Testis (tissue), 5 donors: ENCODE measurements around the gene NOMO2. TPM values are rescaled to one million over a fixed set of nuclear protein-coding genes. Genes with fewer than 3 reads are reported as not detected.
"Not testable (repeated sequence)": the region's sequence is repeated elsewhere in the genome, so short reads cannot be mapped to it uniquely, and the experiment has no call there.

ENCODE experiments used
- DNase-seq: peaks from one replicate; pipeline ENCODE4 v3.0.0-alpha.2; 2019
- H3K27ac ChIP-seq, 2 donors: fragments of 200-600 bp; sonication (generic); one replicate each; pipeline ENCODE4 v1.5.1; 2019
- H3K27me3 ChIP-seq: fragments of 200-600 bp; sonication (generic); one replicate; pipeline ENCODE4 v1.5.1; 2019
- H3K36me3 ChIP-seq: fragments of 200-600 bp; sonication (generic); one replicate; pipeline ENCODE4 v1.5.1; 2017; ENCODE audit warnings: low read depth; ENCODE audit errors: missing control alignments
- H3K4me1 ChIP-seq: fragments of 200-600 bp; sonication (generic); one replicate; pipeline ENCODE4 v1.5.1; 2019
- H3K4me3 ChIP-seq, 2 donors: fragments of 200-600 bp; sonication (generic); one replicate each; pipeline ENCODE4 v1.5.1; 2017 to 2019
- H3K9me3 ChIP-seq: fragments of 200-600 bp; sonication (generic); one replicate; pipeline ENCODE4 v1.5.1; 2017
- WGBS, 2 donors: methylation state at CpG; one replicate each; pipeline ENCODE4 v1.1.5; 2018; 5-methylcytosine and 5-hydroxymethylcytosine counted together
- intact Hi-C: fragments of 100-400 bp; cut with DNase I; formaldehyde crosslinking; loops from one replicate; pipeline ENCODE4 v1.15.1; 2023; ENCODE audit warnings: low total_unique reads
- long read RNA-seq, 2 donors: transcript quantifications; one replicate each; lab custom pipeline, GENCODE V29; 2026
- polyA plus RNA-seq: library from polyadenylated mRNA; stranded (reverse); fragments of 350-450 nt; fragmentation: Illumina TruSeq; extraction: RNeasy Lipid Tissue Mini Kit (QIAGEN cat#74804); gene quantifications from one replicate; pipeline ENCODE4 v1.2.3, GENCODE V29; 2014; ENCODE audit warnings: low read depth, low replicate concordance; ENCODE audit not compliant: insufficient read depth
- total RNA-seq, 2 donors: library from RNA; depleted of rRNA; stranded (reverse); fragments of >200 nt; gene quantifications; one replicate each; pipeline ENCODE4 v1.2.3, GENCODE V29; 2016
- TF ChIP-seq, protein P1 (sequence below), 3 experiments: fragments of 450-650 bp in 2 of 3; fragments of 200-600 bp in 1 of 3; sonication (generic) in 1 of 3; IDR thresholded peaks; one replicate each; pipeline ENCODE4 v1.5.1; 2016 to 2019; ENCODE audit warnings: antibody characterized with exemption in 3 of 3, mild to moderate bottlenecking in 2 of 3, moderate library complexity in 1 of 3

The NOMO2 gene, protein sequence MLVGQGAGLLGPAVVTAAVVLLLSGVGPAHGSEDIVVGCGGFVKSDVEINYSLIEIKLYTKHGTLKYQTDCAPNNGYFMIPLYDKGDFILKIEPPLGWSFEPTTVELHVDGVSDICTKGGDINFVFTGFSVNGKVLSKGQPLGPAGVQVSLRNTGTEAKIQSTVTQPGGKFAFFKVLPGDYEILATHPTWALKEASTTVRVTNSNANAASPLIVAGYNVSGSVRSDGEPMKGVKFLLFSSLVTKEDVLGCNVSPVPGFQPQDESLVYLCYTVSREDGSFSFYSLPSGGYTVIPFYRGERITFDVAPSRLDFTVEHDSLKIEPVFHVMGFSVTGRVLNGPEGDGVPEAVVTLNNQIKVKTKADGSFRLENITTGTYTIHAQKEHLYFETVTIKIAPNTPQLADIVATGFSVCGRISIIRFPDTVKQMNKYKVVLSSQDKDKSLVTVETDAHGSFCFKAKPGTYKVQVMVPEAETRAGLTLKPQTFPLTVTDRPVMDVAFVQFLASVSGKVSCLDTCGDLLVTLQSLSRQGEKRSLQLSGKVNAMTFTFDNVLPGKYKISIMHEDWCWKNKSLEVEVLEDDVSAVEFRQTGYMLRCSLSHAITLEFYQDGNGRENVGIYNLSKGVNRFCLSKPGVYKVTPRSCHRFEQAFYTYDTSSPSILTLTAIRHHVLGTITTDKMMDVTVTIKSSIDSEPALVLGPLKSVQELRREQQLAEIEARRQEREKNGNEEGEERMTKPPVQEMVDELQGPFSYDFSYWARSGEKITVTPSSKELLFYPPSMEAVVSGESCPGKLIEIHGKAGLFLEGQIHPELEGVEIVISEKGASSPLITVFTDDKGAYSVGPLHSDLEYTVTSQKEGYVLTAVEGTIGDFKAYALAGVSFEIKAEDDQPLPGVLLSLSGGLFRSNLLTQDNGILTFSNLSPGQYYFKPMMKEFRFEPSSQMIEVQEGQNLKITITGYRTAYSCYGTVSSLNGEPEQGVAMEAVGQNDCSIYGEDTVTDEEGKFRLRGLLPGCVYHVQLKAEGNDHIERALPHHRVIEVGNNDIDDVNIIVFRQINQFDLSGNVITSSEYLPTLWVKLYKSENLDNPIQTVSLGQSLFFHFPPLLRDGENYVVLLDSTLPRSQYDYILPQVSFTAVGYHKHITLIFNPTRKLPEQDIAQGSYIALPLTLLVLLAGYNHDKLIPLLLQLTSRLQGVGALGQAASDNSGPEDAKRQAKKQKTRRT
- total RNA-seq (100 to 1,000 TPM in 1 of 2 donors, 10 to 100 TPM in 1; 57.0 to 108 TPM), polyA plus RNA-seq (81.6 TPM)
- long read RNA-seq, donor 1, full-length matches to known transcripts, result 4 of 10 reads
- long read RNA-seq, donor 1, partial matches to known transcripts, result 6 of 10 reads
- long read RNA-seq, donor 1, other reads (novel, unspliced or antisense), result 0 of 10 reads
- long read RNA-seq, donor 2, full-length matches to known transcripts, result 7 of 7 reads
- long read RNA-seq, donor 2, partial matches to known transcripts, result 0 of 7 reads
- long read RNA-seq, donor 2, other reads (novel, unspliced or antisense), result 0 of 7 reads

DNA sequence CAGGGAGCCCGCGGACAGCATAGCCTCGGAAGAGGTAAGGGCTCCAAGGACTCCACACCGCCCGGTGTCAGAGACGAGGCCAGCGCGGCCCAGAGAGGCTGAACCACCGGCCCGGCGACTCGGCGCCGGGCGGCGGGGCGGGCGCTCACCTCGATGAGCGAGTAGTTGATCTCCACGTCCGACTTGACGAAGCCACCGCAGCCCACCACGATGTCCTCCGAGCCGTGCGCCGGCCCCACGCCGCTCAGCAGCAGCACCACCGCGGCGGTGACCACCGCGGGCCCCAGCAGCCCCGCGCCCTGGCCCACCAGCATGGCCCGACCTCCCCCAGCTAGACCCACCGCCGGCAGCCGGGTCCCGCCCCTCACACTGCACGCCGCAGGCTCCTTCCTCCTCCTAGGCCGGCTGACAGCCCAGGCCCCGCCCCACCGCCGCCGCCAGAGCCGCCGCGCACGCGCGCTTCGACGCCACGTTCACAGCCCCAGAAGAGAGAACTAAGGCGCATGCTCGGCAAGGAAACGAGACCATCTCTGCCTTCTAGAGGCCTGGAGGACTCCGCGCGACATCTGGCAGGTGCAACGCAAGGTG is at the start of gene NOMO2:
TSS of gene NOMO2 (minus strand) at position 371 of the 588 bp plus-strand sequence. CDS start at position 314, 57 bp downstream.
- H3K27ac ChIP-seq, H3K9me3 ChIP-seq, H3K27me3 ChIP-seq, H3K36me3 ChIP-seq, intact Hi-C loops, H3K4me1 ChIP-seq: not testable (repeated sequence)
- TF ChIP-seq, protein P1, sequence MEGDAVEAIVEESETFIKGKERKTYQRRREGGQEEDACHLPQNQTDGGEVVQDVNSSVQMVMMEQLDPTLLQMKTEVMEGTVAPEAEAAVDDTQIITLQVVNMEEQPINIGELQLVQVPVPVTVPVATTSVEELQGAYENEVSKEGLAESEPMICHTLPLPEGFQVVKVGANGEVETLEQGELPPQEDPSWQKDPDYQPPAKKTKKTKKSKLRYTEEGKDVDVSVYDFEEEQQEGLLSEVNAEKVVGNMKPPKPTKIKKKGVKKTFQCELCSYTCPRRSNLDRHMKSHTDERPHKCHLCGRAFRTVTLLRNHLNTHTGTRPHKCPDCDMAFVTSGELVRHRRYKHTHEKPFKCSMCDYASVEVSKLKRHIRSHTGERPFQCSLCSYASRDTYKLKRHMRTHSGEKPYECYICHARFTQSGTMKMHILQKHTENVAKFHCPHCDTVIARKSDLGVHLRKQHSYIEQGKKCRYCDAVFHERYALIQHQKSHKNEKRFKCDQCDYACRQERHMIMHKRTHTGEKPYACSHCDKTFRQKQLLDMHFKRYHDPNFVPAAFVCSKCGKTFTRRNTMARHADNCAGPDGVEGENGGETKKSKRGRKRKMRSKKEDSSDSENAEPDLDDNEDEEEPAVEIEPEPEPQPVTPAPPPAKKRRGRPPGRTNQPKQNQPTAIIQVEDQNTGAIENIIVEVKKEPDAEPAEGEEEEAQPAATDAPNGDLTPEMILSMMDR (IDR thresholded peaks at IDR 0.05), result peak in 1 of 3 experiments; percentile 21
- peak; percentile 88 for DNase-seq
- H3K4me3 ChIP-seq, result peak within 1 kb of the TSS; percentile 58 to 66
- WGBS, 2 donors, result 0% methylated on average over 13 of the region's 66 CpGs; no CpG with 5 or more reads in 1 of the 2 donors

DNA sequence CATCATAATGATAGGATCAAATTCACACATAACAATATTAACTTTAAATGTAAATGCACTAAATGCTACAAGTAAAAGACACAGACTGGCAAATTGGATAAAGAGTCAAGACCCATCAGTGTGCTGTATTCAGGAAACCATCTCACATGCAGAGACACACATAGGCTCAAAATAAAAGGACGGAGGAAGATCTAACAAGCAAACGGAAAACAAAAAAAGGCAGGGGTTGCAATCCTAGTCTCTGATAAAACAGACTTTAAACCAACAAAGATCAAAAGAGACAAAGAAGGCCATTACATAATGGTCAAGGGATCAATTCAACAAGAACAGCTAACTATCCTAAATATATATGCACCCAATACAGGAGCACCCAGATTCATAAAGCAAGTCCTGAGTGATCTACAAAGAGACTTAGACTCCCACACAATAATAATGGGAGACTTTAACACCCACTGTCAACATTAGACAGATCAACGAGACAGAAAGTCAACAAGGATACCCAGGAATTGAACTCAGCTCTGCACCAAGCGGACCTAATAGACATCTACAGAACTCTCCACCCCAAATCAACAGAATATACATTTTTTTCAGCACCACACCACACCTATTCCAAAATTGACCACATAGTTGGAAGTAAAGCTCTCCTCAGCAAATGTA is 48.4 kb upstream of the NOMO2 start:
- H3K4me1 ChIP-seq, H3K9me3 ChIP-seq, DNase-seq, H3K27me3 ChIP-seq, H3K4me3 ChIP-seq, intact Hi-C loops, H3K36me3 ChIP-seq, H3K27ac ChIP-seq: not testable (repeated sequence)
- WGBS, 2 donors, result 89 to 93% methylated on average over 3 to 4 of the region's 4 CpGs

DNA sequence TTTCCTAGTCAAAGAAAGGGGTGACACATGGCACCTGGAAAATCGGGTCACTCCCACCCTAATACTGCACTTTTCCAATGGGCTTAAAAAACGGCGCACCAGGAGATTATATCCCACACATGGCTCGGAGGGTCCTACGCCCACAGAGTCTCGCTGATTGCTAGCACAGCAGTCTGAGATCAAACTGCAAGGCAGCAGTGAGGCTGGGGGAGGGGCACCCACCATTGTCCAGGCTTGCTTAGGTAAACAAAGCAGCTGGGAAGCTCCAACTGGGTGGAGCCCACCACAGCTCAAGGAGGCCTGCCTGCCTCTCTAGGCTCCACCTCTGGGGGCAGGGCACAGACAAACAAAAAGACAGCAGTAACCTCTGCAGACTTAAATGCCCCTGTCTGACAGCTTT is 46.4 kb upstream of the NOMO2 start:
- H3K27ac ChIP-seq, H3K4me3 ChIP-seq, H3K27me3 ChIP-seq, H3K4me1 ChIP-seq, H3K36me3 ChIP-seq, DNase-seq, intact Hi-C loops, H3K9me3 ChIP-seq: not testable (repeated sequence)
- WGBS, 2 donors, result 85 to 100% methylated on average over 1 to 6 of the region's 6 CpGs

DNA sequence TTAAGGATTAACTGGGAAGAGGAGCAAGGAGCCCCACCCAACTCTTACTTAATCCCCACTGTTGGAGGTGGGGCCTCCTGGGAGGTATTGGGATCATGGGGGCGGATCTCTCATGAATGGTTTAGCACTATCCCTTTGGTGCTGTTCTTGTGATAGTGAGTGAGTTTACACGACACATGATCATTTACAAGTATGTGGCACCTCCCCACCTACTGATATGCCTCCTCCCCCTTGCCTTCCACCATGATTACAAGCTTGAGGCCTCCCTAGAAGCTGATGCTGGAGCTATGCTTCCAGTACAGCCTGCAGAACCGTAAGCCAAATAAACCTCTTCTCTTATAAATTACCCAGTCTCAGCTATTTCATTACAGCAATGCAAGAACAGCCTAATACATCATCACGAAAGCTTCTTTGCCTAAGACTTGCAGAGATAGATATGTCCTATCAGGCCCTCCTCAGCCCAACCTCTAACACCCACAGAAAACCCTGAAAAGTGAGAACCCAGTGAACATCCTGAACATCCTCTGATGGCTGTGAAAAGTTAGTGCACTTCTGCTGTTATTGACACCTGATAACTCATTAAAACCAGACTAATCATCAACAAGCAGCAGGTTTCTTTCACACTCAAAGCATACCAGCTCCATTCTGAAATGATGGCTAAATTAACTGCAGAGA is 41.8 kb upstream of the NOMO2 start:
- WGBS, 2 donors, result no CpG with 5 or more reads among the region's 4 CpGs
- H3K36me3 ChIP-seq, DNase-seq, H3K4me3 ChIP-seq, H3K9me3 ChIP-seq, intact Hi-C loops, H3K27me3 ChIP-seq, H3K27ac ChIP-seq, H3K4me1 ChIP-seq: not testable (repeated sequence)

DNA sequence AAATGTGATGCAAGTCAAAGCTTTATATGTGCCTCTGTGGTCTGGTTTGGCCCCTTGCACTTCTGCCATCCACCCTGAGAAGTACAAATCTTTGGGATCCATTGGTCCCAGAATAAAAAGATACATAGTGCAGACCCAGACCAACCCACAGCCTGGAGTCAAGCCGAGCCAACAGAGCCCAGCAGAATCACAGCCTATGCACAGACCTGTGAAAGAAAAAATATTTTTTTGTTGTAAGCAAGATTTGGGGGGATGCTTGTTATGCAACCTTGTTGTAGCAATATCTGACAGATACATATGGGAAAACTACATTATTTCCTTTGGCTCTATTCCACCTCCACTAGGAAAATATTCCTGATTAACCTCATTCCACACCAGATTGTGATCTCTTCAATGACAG is 36.7 kb upstream of the NOMO2 start:
- H3K9me3 ChIP-seq, intact Hi-C loops, DNase-seq, H3K36me3 ChIP-seq, H3K27me3 ChIP-seq, H3K4me1 ChIP-seq, H3K27ac ChIP-seq, H3K4me3 ChIP-seq: not testable (repeated sequence)
- 85 to 100% methylated on average over 1 of the region's 1 CpG for WGBS, 2 donors

DNA sequence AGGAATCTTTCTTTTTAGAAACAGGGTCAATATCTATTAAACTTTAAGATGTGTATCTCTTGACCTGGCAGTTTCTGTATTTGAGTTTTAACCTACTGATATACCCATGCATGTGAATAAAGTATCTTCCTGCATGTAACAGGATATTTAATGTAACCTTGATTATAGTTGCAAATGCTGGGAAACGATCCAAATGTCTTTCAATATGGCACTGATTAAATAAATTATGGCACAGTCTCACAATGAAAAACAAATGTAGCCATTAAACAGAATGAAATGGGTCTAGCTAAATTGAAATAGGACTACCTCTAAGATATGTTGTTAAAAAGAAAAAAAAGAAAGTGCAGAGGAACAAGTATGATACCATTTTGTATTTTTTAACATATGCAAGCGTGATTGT is 35.8 kb upstream of the NOMO2 start:
- H3K27ac ChIP-seq, H3K4me1 ChIP-seq, H3K9me3 ChIP-seq, DNase-seq, H3K4me3 ChIP-seq, intact Hi-C loops, H3K36me3 ChIP-seq, H3K27me3 ChIP-seq: not testable (repeated sequence)
- WGBS, 2 donors, result 35 to 45% methylated on average over 2 of the region's 2 CpGs

DNA sequence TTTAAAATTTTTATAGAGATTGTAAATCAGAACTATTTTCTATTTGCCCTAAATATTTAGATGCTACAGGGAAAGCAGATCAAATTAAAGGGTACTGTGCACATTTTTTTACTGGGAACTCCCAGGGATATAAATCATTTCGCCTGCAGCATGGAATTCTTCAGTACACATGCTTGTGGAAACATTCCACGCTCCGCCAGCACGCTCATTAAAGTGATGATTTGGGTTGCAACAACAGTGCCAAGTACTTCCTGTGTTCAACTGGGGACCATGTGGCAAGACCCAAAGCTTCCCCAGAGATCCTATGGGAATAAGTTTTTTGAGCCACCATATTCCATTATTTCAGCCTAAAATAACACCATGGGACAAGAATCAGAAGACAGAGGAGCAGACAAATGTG is 35.4 kb upstream of the NOMO2 start:
- H3K4me3 ChIP-seq, H3K27ac ChIP-seq, H3K4me1 ChIP-seq, DNase-seq, intact Hi-C loops, H3K9me3 ChIP-seq, H3K27me3 ChIP-seq, H3K36me3 ChIP-seq: not testable (repeated sequence)
- 38 to 58% methylated on average over 4 of the region's 4 CpGs for WGBS, 2 donors

DNA sequence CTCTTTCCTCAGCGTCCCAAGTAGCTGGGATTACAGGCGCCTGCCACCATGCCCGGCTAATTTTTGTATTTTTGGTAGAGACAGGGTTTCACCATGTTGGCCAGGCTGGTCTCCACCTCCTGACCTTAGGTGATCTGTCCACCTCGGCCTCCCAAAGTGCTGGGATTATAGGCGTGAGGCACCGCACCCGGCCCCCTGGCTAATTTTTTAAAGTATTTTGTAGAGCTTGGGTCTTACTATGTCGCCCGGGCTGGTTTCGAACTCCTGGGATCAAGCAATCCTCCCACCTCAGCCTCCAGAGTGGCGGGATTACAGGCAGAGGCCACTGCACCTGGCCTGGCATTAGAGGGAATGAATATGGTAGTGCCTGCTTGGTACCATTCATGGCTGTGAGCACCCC is 33.9 kb upstream of the NOMO2 start:
- 92 to 100% methylated on average over 10 to 11 of the region's 11 CpGs for WGBS, 2 donors
- H3K4me3 ChIP-seq, DNase-seq, intact Hi-C loops, H3K27ac ChIP-seq, H3K27me3 ChIP-seq, H3K9me3 ChIP-seq, H3K4me1 ChIP-seq, H3K36me3 ChIP-seq: not testable (repeated sequence)

DNA sequence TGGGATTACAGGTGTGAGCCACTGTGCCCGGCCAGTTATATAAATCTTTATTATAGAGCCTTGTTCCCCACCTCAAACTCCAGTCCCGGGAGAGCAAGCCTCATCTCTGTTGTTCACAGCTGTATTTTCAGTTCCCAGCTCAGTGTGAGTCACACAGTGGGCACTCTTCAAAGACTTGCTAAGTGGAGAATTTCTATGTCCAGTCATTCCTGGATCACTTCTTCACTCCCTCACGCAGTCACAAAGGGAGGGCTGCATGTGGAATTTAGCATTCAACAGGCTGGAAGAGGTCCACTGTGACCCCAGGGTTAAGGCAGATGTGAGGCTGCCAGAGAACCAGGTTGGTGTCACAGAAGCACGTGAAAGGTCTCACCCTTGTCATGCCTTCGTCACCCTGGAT is 33.0 kb upstream of the NOMO2 start:
- H3K27ac ChIP-seq, H3K4me1 ChIP-seq, H3K9me3 ChIP-seq, intact Hi-C loops, H3K36me3 ChIP-seq, H3K4me3 ChIP-seq, H3K27me3 ChIP-seq, DNase-seq: not testable (repeated sequence)
- WGBS, 2 donors, result 69 to 83% methylated on average over 5 of the region's 5 CpGs
